ENCODE measurements around the gene SLC16A3.

The SLC16A3 gene

GRCh38 chr17:82237083-82237745, 8.4 kb downstream of the SLC16A3 start:
- no peak for DNase-seq

GRCh38 chr17:82237746-82238471, 9.1 kb downstream of the SLC16A3 start:
- no peak for DNase-seq

- DNase-seq: no peak
Measured at GRCh38 chr17:82238472-82239201, 9.8 kb downstream of the SLC16A3 start.

- DNase-seq: no peak
Measured at GRCh38 chr17:82239401-82239925, 10.6 kb downstream of the SLC16A3 start.

- no peak for DNase-seq
Measured at GRCh38 chr17:82239926-82240505, 11.2 kb downstream of the SLC16A3 start.

- DNase-seq: no peak
Measured at GRCh38 chr17:82240506-82241182, 11.8 kb downstream of the SLC16A3 start.

- no peak for DNase-seq
Measured at GRCh38 chr17:82241183-82241925, 12.5 kb downstream of the SLC16A3 start.

DNA sequence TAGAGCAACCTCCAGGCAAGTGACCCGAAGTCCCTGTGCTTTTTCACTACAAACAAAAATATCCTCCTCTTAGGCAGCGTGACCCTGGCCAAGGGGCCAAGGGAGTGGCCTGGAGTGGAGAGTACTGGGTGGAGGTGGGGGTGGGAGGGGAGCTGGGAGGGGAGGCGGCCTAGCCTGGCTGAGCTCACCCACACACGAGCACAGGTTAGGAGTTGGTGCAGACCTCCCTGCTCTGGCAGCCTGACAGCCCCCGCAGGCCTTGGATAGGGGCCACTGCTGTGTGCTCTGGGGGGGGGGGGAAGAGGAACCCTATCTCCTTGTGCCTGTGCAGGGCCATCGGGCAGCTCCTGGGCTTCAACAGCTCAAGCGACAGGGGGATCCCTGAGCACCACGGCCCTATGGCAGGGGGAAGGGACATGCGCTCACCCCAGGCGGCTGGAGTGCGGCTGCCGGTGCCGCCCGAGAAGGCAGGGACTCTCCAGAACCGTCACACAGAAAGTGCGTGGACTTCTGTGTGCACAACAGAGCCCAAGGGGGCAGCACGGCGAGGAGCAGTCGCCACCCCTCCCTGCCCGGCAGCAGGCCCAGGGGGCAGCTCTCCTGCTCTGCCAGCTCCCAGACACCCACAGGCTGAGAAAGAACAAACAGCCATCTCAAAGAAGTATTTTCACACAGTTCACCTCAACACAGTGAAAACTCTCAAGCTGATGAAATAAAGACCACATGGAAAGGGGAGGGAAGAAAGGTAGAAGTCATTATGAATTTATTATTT, 13.3 kb downstream of the SLC16A3 start:
- no peak for DNase-seq

DNA sequence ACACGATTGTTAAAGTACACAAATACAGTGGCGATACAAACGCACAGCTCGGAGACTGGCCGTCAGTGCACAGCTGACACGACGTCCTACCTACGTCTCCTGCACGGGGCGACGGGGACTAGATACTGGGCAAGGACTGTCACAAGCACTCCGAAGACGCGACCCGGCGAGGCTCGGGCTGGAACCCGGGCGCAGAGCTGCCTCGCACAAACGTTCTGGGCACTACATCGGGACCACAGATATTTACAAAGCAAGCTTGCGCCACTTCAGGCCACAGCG, 13.8 kb downstream of the SLC16A3 start:
- DNase-seq: no peak

DNA sequence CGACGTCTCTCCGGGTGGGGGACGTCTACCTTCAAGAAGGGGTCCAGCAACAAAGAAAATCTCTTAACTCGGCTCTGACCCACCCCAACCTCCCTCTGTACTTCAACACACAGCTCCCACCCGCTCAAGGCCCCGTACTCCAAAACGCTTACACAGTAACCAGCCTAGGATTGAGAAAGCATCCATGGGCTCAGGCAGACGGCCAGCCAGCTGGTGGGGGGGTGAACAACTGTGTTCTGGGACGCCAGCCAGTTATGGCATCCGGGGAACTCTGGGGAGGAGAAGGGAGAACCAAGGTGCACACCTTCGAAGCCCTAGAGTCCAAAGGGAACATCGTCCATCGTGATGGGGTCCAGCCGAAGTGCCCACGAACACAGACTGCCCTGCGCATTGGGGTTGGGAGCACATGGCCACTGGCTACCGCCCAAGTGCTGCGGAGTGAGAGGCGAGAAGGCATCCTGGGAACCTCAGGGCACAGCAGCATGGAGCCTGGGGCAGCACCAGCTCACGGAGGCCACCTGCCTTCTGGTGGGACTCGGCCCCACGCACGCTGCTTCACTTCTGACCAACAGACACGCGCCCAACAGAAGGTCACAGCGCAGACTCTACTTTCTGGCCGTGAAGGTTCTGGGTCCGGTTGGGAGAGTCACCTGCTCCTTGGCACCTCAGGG, 14.3 kb downstream of the SLC16A3 start:
- DNase-seq: no peak

- DNase-seq: no peak
Measured at GRCh38 chr17:82243648-82244412, 15.0 kb downstream of the SLC16A3 start.

- no peak for DNase-seq
Measured at GRCh38 chr17:82244413-82245133, 15.7 kb downstream of the SLC16A3 start.

DNA sequence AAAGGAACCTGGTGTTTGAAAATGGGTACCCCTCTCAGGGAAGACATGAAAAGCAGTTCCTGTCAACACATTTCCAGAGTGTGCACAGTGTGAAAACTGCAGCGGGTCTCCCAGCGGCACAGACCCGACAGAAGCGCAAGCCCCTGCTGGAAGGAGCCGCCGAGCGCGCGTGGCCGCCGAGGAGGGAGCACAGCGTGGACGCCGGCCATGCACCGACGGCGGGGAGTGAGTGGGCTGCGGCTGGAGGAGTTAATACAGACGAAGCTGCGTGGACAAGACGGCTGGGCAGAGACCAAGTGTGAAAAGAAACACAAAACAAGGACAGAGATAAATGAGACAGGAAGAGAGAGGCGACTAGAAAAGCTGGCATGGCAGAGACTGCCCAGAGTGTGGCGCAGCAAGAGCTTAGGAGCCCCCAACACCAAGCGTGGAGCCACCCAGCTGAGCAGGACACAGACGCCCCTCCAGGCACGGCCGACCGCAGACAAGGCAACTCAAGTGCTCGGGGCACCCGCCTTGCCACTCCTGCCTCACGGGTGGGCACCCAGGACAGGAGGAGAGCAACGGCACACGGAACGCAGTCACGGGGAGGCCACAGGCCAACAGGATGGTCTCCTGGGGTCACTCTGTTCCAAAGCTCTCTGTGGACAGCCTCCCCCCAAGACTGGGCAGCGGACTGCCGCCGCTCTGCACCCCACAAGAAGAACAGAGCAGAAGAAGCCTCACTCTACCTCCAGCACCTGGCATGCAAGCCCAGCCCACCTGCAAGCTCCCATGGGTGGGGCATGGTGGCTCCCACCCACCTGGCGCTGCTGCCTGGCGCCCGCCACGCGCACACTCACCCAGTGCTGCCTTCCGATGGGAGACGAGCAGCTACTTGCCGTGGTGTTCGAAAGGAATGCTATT, 16.5 kb downstream of the SLC16A3 start:
- no peak for DNase-seq

- no peak for DNase-seq
Measured at GRCh38 chr17:82246040-82246364, 17.2 kb downstream of the SLC16A3 start.

DNA sequence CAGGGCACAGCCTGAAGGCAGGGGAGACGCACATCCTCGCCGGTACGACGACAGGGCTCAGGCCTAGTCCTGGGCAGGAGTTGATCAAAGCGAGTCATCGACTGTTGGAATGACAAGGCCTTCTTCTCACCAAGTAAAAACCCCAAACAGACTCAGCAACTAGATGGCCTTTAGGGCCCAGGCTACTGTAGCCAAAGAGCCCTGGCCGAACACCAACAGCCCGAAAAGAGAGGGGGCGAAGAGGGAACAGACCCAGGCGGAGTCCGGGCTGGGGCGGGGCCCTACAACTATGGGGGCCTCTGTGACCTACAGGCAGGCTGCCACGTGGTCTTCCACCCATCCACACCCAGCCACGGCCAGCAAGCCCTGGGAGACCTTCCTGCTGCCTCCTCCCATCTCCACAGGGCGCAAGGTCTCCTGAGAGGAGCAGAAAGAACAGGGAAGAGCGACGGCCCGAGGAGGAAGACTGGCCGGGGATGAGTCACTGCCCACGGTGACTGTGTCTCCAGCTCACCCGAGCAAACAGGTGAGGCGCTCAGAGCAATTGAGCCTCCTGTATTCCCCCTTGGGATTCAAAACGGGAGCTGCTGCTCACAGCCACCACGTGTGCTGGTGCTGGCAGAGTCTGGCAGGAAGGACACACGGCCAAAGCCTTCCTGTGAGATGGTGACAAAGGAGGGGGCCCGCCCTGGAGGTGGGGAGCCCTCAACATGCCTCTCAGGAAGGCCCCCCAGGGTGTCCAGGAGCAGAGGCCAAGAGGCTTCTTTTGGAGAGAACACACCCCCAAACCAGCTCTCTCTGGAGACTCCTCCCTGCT, 17.7 kb downstream of the SLC16A3 start:
- DNase-seq: no peak

DNA sequence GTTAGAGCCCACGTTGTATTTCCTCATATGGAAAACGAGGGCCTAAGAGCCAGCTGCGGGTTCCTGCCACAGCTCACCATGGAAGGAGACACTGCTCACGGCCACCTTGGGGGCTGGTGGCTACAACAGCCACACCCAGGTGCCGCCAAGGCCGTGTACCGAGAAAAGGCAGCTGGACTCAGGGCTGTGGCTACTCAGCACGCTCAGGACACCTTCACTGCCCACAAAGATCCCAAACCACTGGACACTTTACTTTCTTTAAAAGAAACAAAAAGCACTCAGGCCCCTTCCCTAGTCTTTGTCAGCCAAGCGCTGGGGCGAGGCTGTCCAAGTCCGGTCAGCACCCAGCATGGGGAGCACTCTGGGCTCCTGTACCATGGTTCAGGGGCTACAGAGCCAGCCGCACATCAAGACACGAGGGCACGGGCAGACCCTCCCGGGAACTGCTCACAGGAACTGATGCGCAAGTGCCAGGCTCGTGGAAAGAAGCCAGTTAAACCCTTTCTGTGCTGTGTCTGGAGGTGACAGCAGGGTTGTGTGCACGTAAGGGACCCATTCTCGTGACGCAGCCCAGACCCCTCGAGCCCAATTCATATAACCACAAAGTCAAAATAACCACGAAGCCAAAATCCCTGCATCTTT, 18.5 kb downstream of the SLC16A3 start:
- DNase-seq: no peak

All from DMS79 (cell line).